ENCODE data around the gene COL4A6.

The COL4A6 gene

GRCh38 chrX:108134724-108135123 is 303.5 kb downstream of the COL4A6 start:
- no peak for DNase-seq

DNA sequence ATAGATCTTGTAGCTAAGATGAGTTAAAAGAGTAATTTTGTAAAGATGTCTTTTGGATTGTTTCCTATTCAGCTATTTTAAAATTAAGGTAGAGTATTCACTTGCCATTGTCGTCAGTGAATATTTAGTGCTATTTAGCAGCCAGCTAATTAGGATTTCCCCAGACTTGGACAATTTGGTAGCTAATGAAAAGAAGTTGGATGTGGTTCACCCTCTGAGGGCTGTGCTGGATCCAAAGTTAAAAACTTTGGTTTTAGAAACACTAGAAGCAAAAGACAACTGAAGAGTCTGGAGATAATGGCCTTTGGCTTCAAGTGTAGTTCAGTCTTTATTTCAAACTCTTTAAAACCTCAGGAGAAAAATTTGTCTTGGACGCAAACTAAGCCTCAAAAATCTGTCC is 305.3 kb downstream of the COL4A6 start:
- no peak for DNase-seq

- no peak for DNase-seq
Observed at GRCh38 chrX:108132034-108132433, 306.2 kb downstream of the COL4A6 start.

GRCh38 chrX:108131471-108131870 is 306.8 kb downstream of the COL4A6 start:
- DNase-seq: no peak

- no peak for DNase-seq
Observed at GRCh38 chrX:108130889-108131288, 307.3 kb downstream of the COL4A6 start.

GRCh38 chrX:108127152-108127551 is 311.1 kb downstream of the COL4A6 start:
- DNase-seq: no peak

DNA sequence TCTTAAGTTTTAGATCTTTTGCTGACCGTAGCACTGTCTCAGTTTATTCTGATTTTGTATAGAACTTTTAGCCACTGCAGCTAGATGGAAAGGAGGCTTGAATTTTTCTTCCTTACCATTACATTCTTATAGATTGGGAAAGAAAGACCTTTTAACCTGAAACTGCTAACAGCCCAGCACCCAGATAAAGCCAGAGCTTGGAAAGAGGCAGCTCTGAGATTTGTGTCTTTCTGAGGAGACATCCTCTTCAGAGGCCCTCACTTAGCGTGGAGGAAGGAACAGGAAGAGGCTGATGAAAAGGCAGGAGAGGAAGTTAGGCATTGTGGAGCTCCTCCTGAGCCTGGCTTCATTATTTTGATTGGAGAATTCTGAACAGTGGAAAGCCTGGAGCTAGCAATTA is 311.6 kb downstream of the COL4A6 start:
- no peak for DNase-seq

- no peak for DNase-seq
Observed at GRCh38 chrX:108123591-108124366, 314.4 kb downstream of the COL4A6 start.

GRCh38 chrX:108122748-108123147 is 315.5 kb downstream of the COL4A6 start:
- DNase-seq: no peak

DNA sequence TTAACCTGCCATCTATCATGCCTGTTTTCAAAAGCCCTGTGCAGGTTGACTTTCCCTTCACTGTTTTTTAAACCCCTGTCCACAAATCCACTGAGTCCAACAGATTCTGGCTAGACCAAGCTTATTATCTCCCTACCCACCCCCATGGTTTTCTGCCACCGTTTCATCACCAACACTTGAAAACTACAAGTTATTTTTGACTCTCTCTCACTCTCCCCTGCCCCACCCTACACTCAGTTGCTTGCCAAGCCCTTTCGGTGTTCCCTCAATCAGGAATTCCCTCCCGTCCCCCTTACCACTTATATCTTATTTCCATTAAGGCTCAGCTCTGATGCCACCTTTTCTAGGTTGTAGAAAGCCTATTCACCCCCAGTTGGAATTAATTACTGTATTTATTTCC is 316.9 kb downstream of the COL4A6 start:
- no peak for DNase-seq

DNA sequence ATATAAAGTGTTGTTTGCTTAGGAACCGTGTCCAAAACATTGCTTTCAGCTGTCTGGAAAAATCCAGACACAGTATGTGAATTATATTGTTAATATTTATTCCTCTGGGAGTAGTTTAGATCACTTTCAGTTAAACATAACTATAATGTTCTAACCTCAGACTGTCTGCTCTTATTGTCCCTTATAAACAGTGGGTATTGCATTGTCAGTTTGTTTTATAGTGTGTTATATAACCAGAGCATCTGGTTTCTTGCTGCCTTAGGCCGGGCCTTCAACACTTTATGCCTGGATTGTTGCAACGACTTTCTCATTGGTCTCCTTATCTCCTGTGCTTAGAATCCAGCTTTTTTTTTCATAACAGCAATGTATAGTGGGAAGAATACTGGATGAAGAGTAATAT is 320.2 kb downstream of the COL4A6 start:
- DNase-seq: no peak

DNA sequence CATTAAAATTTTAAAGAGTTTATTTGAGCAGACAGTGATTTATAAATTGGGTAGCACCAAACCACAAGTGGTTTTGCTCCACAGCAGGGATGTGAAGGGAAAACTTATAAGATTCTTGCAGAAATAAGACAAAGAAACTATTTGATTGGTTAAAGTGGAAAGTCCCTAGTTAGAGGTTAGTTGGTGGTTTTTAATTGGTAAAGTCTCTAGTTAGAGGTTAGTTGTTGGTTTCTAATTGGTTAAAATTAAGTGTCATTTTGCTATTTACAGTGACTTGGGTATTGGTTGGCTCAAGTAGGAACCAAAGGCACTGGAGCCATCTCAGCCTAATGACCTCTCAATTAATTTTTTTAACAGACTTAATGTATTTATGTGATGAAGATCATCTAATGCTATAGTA is 323.7 kb downstream of the COL4A6 start:
- DNase-seq: no peak

All from activated naive CD4-positive, alpha-beta T cell treated with Interleukin-2 at 50 U/mL for 16 hours (primary cell).